Measurements from ENCODE around the gene SLC25A42. TPM values are rescaled to one million over a fixed set of nuclear protein-coding genes. Genes with fewer than 3 reads are reported as not detected.

SLC25A42 gene
- total and polyA plus RNA-seq, 2 of the 13 experiments (the other 11 are each of a cell fraction or from before 2014, with no cell fraction given): 12.8 to 18.3 TPM

DNA sequence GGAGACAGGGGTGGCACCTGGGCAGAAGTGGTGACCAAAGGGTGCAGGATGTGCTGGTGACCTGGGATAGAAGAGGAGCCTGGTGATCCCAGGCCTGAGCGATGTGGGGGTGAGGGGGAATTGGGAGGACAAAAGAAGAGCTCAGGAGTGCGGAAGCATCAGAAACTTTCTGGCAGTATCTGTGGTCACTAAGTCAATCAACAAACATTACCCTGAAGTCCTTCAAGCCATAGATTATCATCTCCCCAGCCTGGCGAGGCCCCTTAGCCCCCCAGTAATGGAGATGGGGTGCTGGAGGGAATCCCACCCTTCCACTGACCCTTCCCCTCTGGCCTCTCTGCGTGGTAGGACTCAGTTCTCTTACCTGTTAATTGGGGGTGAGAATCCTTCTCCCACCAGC lies 95.7 kb downstream of the SLC25A42 start:
- H3K4me2 ChIP-seq (ENCODE audit: low read depth, low read length): no peak overlapping the region
- H3K79me2 ChIP-seq (ENCODE audit: insufficient read depth, low read length): no peaks in the 10 kb centered on the region
- in situ Hi-C loops (cut with HindIII; ENCODE audit: extremely low pct_ligation_motif_present, low pct_unique_long_range_greater_than_20kb): no loop called here
- FAIRE-seq (no peak), DNase-seq (ENCODE audit: low spot score) (no peak), ATAC-seq (no peak)
- H4K20me1 ChIP-seq (ENCODE audit: insufficient read depth, low read length): no peaks in the 10 kb centered on the region
- no peak overlapping the region for H3K9ac ChIP-seq (ENCODE audit: insufficient read depth, low read depth, low read length)
- no peak overlapping the region for H3K4me3 ChIP-seq (replicated peaks in 1 of 3; ENCODE audit: insufficient read depth in 1 of 3, low read depth in 2 of 3, low read length in 3 of 3)
- ChIA-PET CTCF (ENCODE audit: low intra/inter-chr PET ratio, low total read pairs) (no interaction called here), POLR2A (no interaction called here)
- no peaks in the 10 kb centered on the region for H3K9me3 ChIP-seq (ENCODE audit: low read length)
- H3K27me3 ChIP-seq (ENCODE audit: control insufficient read depth in 1 of 2, insufficient read depth in 2 of 2, low read length in 2 of 2): no peaks in the 10 kb centered on the region
- H3K4me1 ChIP-seq (ENCODE audit: insufficient read depth, low read length): no peaks in the 10 kb centered on the region
- intact Hi-C loops (cut with micrococcal nuclease; ENCODE audit: unreplicated experiment): no loop called here
- no peak overlapping the region for H3K27ac ChIP-seq (ENCODE audit: extremely low read length, insufficient read depth, low read length)
- H2AFZ ChIP-seq (ENCODE audit: low read length): no peak overlapping the region
- BruUV-seq (replicated peaks): no TSS peak
- no peaks in the 10 kb centered on the region for H3K36me3 ChIP-seq (replicated peaks in 1 of 2; ENCODE audit: control insufficient read depth in 1 of 2, insufficient read depth in 2 of 2, low read length in 2 of 2)
- 89% methylated on average over 4 of the region's 4 CpGs for WGBS (ENCODE audit: low lambda C conversion rate)
- TF ChIP-seq NCOA5 (CRISPR knock-in tag; IDR thresholded peaks at IDR 0.05) (no peak), HNRNPH1 (optimal IDR thresholded peaks at IDR 0.05; ENCODE audit: low read depth, low read length) (no peak), GTF2F1 (IDR thresholded peaks at IDR 0.05; ENCODE audit: low read length) (no peak), ZNF3 (CRISPR knock-in tag; IDR thresholded peaks at IDR 0.05) (peak; percentile 91), HDAC1 (CRISPR knock-in tag; IDR thresholded peaks at IDR 0.05) (no peak)

GRCh38 chr19:19160461-19161035 lies 96.8 kb downstream of the SLC25A42 start:
- in situ Hi-C loops (cut with HindIII; ENCODE audit: extremely low pct_ligation_motif_present, low pct_unique_long_range_greater_than_20kb): no loop called here
- FAIRE-seq (no peak), DNase-seq (ENCODE audit: low spot score) (no peak), ATAC-seq (no peak)
- Histone ChIP-seq H3K27me3 (ENCODE audit: control insufficient read depth in 1 of 2, insufficient read depth in 2 of 2, low read length in 2 of 2) (no peaks in the 10 kb centered on the region), H3K4me2 (ENCODE audit: low read depth, low read length) (no peak overlapping the region), H3K4me3 (replicated peaks in 1 of 3; ENCODE audit: insufficient read depth in 1 of 3, low read depth in 2 of 3, low read length in 3 of 3) (no peak overlapping the region), H3K36me3 (replicated peaks in 1 of 2; ENCODE audit: control insufficient read depth in 1 of 2, insufficient read depth in 2 of 2, low read length in 2 of 2) (no peaks in the 10 kb centered on the region), H3K9ac (ENCODE audit: insufficient read depth, low read depth, low read length) (no peak overlapping the region), H4K20me1 (ENCODE audit: insufficient read depth, low read length) (no peaks in the 10 kb centered on the region), H3K4me1 (ENCODE audit: insufficient read depth, low read length) (no peaks in the 10 kb centered on the region), H3K27ac (ENCODE audit: extremely low read length, insufficient read depth, low read length) (no peak overlapping the region), H3K79me2 (ENCODE audit: insufficient read depth, low read length) (no peaks in the 10 kb centered on the region), H3K9me3 (ENCODE audit: low read length) (no peaks in the 10 kb centered on the region), H2AFZ (ENCODE audit: low read length) (no peak overlapping the region)
- intact Hi-C loops (cut with micrococcal nuclease; ENCODE audit: unreplicated experiment): no loop called here
- ChIA-PET CTCF (ENCODE audit: low intra/inter-chr PET ratio, low total read pairs) (no interaction called here), POLR2A (no interaction called here)
- BruUV-seq (replicated peaks): no TSS peak
- 89% methylated on average over 14 of the region's 26 CpGs for WGBS (ENCODE audit: low lambda C conversion rate)
- TF ChIP-seq ZNF720 (CRISPR knock-in tag; IDR thresholded peaks at IDR 0.05): no peak
- TF ChIP-seq MED1 (CRISPR knock-in tag; IDR thresholded peaks at IDR 0.05): no peak
- TF ChIP-seq, protein P1, sequence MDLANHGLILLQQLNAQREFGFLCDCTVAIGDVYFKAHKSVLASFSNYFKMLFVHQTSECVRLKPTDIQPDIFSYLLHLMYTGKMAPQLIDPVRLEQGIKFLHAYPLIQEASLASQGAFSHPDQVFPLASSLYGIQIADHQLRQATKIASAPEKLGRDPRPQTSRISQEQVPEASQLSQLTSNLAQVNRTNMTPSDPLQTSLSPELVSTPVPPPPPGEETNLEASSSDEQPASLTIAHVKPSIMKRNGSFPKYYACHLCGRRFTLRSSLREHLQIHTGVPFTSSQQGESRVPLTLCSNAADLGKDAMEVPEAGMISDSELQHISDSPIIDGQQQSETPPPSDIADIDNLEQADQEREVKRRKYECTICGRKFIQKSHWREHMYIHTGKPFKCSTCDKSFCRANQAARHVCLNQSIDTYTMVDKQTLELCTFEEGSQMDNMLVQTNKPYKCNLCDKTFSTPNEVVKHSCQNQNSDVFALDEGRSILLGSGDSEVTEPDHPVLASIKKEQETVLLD (CRISPR knock-in tag; IDR thresholded peaks at IDR 0.05; ENCODE audit: low read depth): no peak
- no peak for TF ChIP-seq ZBTB39 (CRISPR knock-in tag; IDR thresholded peaks at IDR 0.05)
- TF ChIP-seq GTF3A (CRISPR knock-in tag; conservative IDR thresholded peaks at IDR 0.05): no peak
- no peak for TF ChIP-seq DMAP1 (CRISPR knock-in tag; IDR thresholded peaks at IDR 0.05)
- no peak for TF ChIP-seq SETDB1 (CRISPR knock-in tag; IDR thresholded peaks at IDR 0.05; ENCODE audit: borderline replicate concordance)
- TF ChIP-seq, protein P2, sequence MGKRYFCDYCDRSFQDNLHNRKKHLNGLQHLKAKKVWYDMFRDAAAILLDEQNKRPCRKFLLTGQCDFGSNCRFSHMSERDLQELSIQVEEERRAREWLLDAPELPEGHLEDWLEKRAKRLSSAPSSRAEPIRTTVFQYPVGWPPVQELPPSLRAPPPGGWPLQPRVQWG (CRISPR knock-in tag; IDR thresholded peaks at IDR 0.05; ENCODE audit: borderline replicate concordance, low read depth): no peak
- TF ChIP-seq SRSF1 (optimal IDR thresholded peaks at IDR 0.05; ENCODE audit: low read depth, low read length): no peak
- TF ChIP-seq RFXANK (CRISPR knock-in tag; IDR thresholded peaks at IDR 0.05): no peak
- TF ChIP-seq, protein P3, sequence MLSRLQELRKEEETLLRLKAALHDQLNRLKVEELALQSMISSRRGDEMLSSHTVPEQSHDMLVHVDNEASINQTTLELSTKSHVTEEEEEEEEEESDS (CRISPR knock-in tag; IDR thresholded peaks at IDR 0.05; ENCODE audit: borderline replicate concordance): no peak

Measured in HepG2 (cell line).